ENCODE data around the gene PCED1B.

PCED1B gene

GRCh38 chr12:47120736-47121135, 41.3 kb downstream of the PCED1B start:
- DNase-seq (ENCODE audit: low read depth) = no peak

GRCh38 chr12:47121146-47121545, 41.7 kb downstream of the PCED1B start:
- no peak for DNase-seq (ENCODE audit: low read depth)

- no peak for DNase-seq (ENCODE audit: low read depth)
Measured at GRCh38 chr12:47122602-47123001, 43.2 kb downstream of the PCED1B start.

GRCh38 chr12:47123730-47124129, 44.3 kb downstream of the PCED1B start:
- DNase-seq (ENCODE audit: low read depth) = no peak

GRCh38 chr12:47124451-47124850, 45.0 kb downstream of the PCED1B start:
- DNase-seq (ENCODE audit: low read depth) = no peak

GRCh38 chr12:47126246-47126645, 46.8 kb downstream of the PCED1B start:
- no peak for DNase-seq (ENCODE audit: low read depth)

GRCh38 chr12:47131011-47131410, 51.6 kb downstream of the PCED1B start:
- DNase-seq (ENCODE audit: low read depth) = no peak

GRCh38 chr12:47134005-47134404, 54.6 kb downstream of the PCED1B start:
- no peak for DNase-seq (ENCODE audit: low read depth)

- no peak for DNase-seq (ENCODE audit: low read depth)
Measured at GRCh38 chr12:47135578-47135977, 56.2 kb downstream of the PCED1B start.

- DNase-seq (ENCODE audit: low read depth) = no peak
Measured at GRCh38 chr12:47139000-47139681, 59.7 kb downstream of the PCED1B start.

GRCh38 chr12:47141459-47141858, 62.0 kb downstream of the PCED1B start:
- DNase-seq (ENCODE audit: low read depth) = no peak

GRCh38 chr12:47144769-47145168, 65.3 kb downstream of the PCED1B start:
- DNase-seq (ENCODE audit: low read depth) = no peak

GRCh38 chr12:47145188-47145587, 65.8 kb downstream of the PCED1B start:
- no peak for DNase-seq (ENCODE audit: low read depth)

GRCh38 chr12:47147739-47148138, 68.3 kb downstream of the PCED1B start:
- no peak for DNase-seq (ENCODE audit: low read depth)

- no peak for DNase-seq (ENCODE audit: low read depth)
Measured at GRCh38 chr12:47149146-47149545, 69.7 kb downstream of the PCED1B start.

- DNase-seq (ENCODE audit: low read depth) = no peak
Measured at GRCh38 chr12:47152095-47152494, 72.7 kb downstream of the PCED1B start.

GRCh38 chr12:47155457-47156166, 76.2 kb downstream of the PCED1B start:
- DNase-seq (ENCODE audit: low read depth) = no peak

GRCh38 chr12:47156167-47156736, 76.8 kb downstream of the PCED1B start:
- DNase-seq (ENCODE audit: low read depth) = no peak

- DNase-seq (ENCODE audit: low read depth) = no peak
Measured at GRCh38 chr12:47158792-47159191, 79.4 kb downstream of the PCED1B start.

- DNase-seq (ENCODE audit: low read depth) = no peak
Measured at GRCh38 chr12:47159348-47159747, 79.9 kb downstream of the PCED1B start.

GRCh38 chr12:47160316-47161244, 81.2 kb downstream of the PCED1B start:
- no peak for DNase-seq (ENCODE audit: low read depth)

- no peak for DNase-seq (ENCODE audit: low read depth)
Measured at GRCh38 chr12:47164116-47164515, 84.7 kb downstream of the PCED1B start.

Data from T-helper 22 cell (primary cell).